HG03571 (cell line): ENCODE measurements around the gene C13orf46.
"Not testable (repeated sequence)": the region's sequence is repeated elsewhere in the genome, so short reads cannot be mapped to it uniquely, and the experiment has no call there.

Experiments used
- ATAC-seq: cut with Tn5 transposase; IDR thresholded peaks from one replicate; pipeline ENCODE4 v1.9.1; 2021; ENCODE audit not compliant: unreplicated experiment

Gene C13orf46

DNA sequence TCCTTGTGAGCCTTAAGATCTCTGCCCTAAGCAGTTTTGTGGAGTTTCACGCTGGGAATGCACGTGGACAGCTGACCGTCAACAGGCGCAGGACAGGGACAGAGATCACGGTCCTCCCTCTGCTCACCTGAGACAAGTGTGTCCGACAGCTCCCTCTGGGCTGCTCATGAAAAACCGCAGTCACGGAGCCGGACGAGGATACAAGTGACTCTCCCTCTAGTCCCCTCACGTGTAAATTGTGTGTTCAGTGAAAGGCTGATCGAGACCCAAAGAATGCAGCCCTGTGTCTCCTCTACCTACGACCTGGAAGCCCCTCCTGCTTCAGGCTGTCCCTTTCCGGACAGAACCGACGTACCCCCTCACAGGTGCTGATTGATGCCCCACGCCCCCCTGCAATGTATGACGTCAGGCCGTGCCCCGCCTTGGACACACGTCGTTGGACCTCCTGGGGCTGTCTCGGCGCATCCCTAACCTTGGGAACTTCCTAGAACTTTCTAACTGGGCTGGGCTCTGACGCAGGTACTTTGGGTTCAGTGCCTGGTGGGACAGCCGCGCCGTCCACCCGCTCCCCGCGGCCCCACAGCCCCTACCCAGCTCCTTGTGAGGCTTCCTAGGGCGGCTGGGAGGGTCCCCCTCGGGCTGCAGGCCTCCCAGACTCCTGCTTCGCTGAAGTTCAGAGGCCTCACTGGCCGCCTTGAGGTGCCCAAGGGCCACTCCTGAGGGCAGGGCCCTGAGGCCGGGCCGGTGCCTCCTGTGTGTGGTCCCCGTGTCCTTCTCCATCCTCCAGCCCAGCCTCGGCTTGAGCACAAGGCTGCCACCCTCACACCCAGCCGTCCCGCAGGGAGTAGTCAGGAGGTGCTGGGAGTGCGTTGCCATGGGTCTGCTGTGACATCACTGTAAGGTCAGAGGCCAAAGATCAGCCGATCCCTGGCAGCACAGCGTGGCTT is at the start of gene C13orf46:
TSS of gene C13orf46 (minus strand) at position 859 of the 947 bp plus-strand sequence. CDS start at position 780, 79 bp downstream.
- no peak for ATAC-seq

DNA sequence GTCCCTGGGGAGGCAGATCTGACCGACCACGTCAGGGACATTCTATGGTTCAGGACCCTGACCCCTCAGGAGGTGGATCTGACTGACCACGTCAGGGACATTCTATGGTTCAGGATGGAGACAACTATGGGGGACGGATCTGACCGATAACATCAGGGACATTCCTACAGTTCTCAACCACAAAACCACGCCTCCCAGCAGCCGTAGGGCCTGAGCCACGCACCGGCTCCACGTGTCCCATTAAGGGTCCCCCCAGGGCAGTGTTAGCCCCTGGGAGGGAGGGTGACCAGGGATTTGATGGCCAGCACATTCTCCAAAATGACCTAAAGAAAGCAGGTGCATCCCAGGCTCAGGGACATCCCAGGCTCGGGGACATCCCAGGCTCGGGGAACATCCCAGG is 49.0 kb upstream of the C13orf46 start:
- ATAC-seq, result no peak

GRCh38 chr13:114022309-114022669 is 48.4 kb upstream of the C13orf46 start:
- ATAC-seq, result no peak

DNA sequence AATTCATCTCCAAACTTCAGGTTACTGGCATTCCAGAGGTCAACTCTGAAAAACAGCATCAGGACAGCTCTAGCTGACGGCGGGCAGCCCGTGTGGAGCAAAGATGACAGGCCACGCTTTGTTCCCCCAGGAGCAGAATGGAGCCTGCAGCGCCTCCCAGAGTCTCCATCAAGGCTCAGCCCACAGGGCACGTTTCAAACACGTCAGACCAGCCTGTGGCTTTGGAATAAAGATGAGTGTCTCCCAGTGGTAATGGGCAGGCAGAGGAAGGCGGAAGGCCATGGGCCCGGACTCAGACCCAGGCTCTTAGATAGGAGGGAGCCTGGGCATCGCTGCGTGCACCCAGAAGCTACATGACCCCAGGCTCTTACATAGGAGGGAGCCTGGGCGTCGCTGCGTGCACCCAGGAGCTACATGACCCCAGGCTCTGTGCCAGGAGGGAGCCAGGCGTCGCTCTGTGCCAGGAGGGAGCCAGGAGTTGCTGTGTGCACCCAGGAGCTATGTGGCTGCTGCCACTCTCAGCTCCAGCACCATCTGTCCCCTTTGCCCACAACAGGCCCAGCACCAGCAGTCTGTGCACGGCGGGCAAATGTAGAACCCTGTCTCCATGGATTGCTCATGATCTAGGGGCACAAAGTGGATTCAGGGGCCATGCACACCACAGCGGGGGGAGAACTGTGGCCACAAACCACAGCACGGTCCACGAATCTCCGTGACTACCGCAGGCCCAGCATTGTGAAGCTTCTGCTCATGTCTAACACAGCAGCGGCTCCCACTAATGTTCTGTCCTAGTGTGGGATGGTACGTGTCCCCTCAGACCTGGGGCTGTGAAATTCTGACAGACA is 47.8 kb upstream of the C13orf46 start:
- ATAC-seq, result no peak

DNA sequence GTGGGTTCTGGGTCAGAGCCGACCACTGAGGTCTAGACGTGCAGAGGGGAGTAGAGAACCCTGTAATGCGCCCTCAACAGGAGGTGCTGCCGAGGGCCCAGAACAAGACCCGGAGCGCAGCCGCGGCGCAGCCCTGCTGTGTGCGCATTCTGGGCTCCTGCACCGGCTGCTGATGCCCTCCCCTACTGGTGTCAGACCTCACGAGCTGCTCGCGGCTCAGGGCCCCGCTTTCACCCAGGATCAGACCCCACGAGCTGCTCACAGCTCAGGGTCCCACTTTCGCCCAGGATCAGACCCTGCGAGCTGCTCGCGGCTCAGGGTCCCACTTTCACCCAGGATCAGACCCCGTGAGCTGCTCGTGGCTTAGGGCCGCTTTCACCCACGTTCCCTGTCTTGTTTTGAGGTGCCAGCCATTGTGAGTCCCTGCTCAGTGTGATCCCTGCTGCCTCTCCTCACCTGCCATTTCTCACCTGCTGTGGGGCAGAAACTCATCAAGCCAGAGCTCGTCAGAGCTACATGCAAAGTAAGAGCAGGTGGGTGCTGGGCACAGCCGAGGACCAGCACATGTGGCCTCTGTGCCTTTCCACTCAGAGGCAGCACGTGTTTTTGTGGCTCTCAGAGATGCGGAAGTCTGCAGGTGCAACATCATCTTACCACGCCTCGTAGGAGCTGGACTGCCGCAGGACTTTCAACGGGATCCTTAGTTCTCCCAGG is 47.0 kb upstream of the C13orf46 start:
- no peak for ATAC-seq

DNA sequence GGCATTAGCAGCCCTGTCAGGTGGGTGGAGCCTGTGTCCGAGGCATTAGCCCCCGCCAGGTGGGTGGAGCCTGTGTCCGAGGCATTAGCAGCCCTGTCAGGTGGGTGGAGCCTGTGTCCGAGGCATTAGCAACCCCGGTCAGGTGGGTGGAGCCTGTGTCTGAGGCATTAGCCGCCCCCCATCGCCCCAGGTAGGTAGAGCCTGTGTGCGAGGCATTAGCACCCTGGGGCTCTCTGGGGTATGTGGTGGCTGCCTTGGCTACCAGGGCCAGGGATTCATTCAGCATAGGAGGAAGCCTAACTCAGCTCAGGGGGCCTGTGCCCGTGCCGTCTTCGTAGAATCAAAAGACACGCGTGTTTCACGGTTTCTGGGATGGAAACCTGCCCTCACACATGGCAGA is 46.3 kb upstream of the C13orf46 start:
- not testable (repeated sequence) for ATAC-seq

DNA sequence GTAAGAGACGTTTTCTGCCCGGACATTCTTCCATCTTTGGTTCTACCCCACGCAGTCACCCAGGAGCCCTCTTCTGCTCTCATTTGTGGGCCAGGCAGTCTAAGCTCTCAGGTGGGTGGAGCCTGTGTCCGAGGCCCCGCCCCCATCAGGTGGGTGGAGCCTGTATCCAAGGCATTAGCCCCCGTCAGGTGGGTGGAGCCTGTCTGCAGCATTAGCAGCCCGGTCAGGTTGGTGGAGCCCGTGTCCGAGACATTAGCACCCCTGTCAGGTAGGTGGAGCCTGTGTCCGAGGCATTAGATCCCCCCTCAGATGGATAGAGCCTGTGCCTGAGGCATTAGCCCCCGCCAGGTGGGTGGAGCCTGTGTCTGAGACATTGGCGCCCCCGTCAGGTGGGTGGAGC is 45.5 kb upstream of the C13orf46 start:
- no peak for ATAC-seq

- ATAC-seq, result no peak
Observed at GRCh38 chr13:114018461-114019055, 44.7 kb upstream of the C13orf46 start.

DNA sequence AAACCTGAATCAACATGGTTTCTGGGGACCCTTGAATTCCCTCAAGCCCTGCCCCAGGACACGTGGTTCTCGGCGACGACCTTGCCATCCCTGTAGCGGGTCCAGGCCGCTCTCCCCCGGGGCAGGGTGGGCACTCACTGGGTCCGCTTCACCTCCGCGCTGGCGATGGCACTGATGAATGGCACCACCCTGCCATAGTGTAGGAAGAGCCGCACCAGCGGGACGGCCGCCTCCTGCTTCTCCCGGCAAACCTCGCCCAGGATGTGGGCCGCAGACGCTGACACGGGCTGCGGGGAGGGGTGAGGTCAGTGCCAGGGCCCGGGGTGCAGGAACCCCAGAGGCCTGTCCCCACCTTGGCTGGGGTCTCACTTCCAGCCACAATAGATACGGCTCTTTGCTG is 44.1 kb upstream of the C13orf46 start:
- ATAC-seq, result no peak

DNA sequence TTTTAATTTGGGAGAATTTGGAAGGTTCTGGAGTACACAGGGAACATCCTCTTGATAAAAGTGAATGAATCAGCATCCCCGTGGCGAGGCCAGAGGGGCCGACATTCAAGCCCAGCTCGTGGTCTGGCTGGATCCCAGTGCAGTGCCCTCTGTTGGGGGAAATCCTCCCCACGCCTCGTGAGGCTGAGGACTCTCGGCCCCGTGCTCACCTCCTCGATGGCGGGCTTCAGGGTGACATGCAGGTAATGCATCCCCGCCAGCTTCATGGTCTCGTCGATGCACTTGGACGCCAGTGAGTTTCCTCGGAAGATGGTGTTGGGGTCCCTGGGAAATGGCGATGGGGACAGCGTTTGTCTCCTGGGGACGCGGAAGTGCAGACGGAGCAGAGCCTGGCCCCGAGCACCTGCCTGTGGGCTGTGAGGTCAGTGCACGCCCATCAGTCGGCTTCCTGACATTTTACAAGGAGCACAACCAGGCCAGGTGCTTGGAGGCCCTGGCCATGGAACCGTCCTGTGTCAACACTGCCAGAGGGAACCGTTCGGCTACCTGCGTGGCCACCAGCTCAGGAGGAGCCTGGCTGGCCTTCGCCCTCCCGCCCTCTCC is 43.3 kb upstream of the C13orf46 start:
- no peak for ATAC-seq

GRCh38 chr13:114016321-114017027 is 42.6 kb upstream of the C13orf46 start:
- ATAC-seq, result no peak

- ATAC-seq, result no peak
Observed at GRCh38 chr13:114015969-114016295, 42.1 kb upstream of the C13orf46 start.

GRCh38 chr13:114015111-114015968 is 41.5 kb upstream of the C13orf46 start:
- no peak for ATAC-seq

- ATAC-seq, result no peak
Observed at GRCh38 chr13:114013952-114014629, 40.2 kb upstream of the C13orf46 start.

DNA sequence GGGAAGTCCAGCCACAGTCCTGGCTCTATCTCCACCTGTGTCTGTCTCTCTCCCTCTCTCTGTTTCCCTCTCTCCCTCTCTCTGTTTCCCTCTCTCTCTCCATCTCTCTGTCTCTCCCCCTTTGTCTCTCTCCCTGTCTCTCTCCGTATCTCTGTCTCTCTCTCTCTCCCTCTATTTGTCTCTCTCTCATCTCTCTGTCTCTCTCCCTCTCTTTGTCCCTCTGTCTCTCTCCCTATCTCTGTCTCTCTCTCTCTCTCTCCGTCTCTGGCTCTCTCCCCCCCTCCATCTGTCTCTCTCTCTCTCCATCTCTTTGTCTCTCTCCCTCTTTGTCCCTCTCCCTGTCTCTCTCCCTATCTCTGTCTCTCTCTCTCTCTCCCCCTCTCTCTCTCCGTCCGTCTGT is 39.5 kb upstream of the C13orf46 start:
- no peak for ATAC-seq

DNA sequence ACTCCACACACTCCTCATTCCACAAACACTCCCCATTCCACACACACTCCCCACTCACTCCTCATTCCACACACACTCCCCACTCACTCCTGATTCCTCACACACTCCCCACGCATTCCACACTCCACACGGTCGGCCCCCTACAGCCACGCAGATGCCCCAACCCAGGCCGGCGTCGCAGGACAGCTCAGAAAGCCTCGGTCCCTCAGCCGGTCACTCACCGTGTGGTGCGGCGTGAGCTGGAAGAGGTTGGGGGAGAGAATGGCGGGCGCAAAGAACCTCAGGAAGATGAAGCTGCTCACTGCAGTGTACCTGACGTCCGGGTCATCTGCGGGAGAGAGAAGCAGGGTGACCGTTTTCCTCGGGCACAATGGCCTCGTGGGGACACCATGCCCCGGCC is 39.0 kb upstream of the C13orf46 start:
- no peak for ATAC-seq

DNA sequence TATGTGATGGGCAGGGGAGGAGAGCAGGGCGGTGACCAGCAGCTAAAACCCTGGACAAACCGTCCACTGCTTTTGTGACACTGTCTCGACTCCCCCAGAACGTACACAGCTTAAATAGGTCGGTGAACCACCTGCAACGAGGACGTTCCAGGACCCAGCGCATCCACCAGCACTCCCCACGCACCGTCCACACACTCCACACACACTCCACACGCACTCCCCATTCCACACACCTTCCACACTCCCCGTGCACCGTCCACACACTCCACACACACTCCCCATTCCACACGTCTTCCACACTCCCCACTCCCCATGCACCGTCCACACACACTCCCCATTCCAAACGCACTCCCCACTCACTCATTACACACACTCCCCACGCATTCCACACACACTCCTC is 38.3 kb upstream of the C13orf46 start:
- ATAC-seq, result no peak

DNA sequence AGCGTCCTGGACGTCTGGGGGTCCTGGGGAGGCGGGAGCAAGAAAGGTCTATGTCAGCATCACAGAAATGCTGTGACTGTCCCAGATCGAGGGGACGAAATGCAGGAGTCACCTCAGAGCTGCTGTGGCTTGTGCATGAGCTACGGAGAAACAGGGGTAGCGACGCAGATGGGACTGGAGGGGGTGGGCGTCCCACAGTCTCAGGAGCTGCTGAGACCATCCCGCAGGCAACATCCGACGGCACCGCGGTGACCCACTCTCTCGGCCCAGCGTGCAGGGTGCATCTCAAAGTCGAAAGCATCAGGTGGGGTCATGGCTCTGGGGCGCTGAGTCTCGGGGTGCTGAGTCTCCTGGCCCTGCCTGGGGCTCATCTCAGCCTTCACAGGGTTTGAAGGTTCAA is 37.4 kb upstream of the C13orf46 start:
- ATAC-seq, result no peak
